Ovary (tissue), 9 donors: ENCODE measurements around the gene GAB3. TPM values are rescaled to one million over a fixed set of nuclear protein-coding genes. Genes with fewer than 3 reads are reported as not detected.
"Not testable (repeated sequence)": the region's sequence is repeated elsewhere in the genome, so short reads cannot be mapped to it uniquely, and the experiment has no call there.

Experiments
- DNase-seq, 5 donors: peaks; one replicate each; pipeline ENCODE4 v3.0.0-alpha.2; 2019 to 2020
- H3K27ac ChIP-seq, 2 donors: fragments of 200-600 bp; one replicate each; pipeline versions ENCODE4 v1.5.1 to v1.8.0; 2019 to 2022
- H3K27me3 ChIP-seq: fragments of 200-600 bp; one replicate; pipeline ENCODE4 v1.8.0; 2022
- H3K36me3 ChIP-seq: fragments of 200-600 bp; sonication (generic); one replicate; pipeline ENCODE4 v1.5.1; 2019
- H3K4me1 ChIP-seq: one replicate; pipeline ENCODE4 v1.8.1; 2013; ENCODE audit warnings: mild to moderate bottlenecking, moderate library complexity; ENCODE audit not compliant: insufficient read depth
- H3K4me3 ChIP-seq: fragments of 200-600 bp; sonication (generic); one replicate; pipeline ENCODE4 v1.5.1; 2017
- H3K9me3 ChIP-seq, 2 donors: fragments of 200-600 bp in 1 of 2; sonication (generic) in 1 of 2; one replicate each; pipeline versions ENCODE4 v1.5.1 to v1.8.1; 2013 to 2019; ENCODE audit warnings: mild to moderate bottlenecking in 1 of 2, moderate library complexity in 1 of 2
- EP300 ChIP-seq: sonication (generic); formaldehyde crosslinking; IDR thresholded peaks from one replicate; pipeline ENCODE4 v1.6.1; 2017; ENCODE audit warnings: antibody characterized with exemption
- POLR2A ChIP-seq: fragments of 450-650 bp; IDR thresholded peaks from one replicate; pipeline ENCODE4 v1.6.1; 2017; ENCODE audit warnings: antibody characterized with exemption, mild to moderate bottlenecking, moderate library complexity
- WGBS, 3 donors: extraction: QIAGEN DNeasy Blood & Tissue Kit in 1 of 3; methylation state at CpG; one replicate each; pipeline versions ENCODE4 v1.1.5 to v1.1.7; 2013 to 2017; 5-methylcytosine and 5-hydroxymethylcytosine counted together
- intact Hi-C, 4 donors: fragments of 100-400 bp; cut with DNase I; formaldehyde crosslinking; loops; one replicate each; pipeline versions ENCODE4 v1.11.0 to v1.15.1; 2022 to 2023
- polyA plus RNA-seq, 2 donors: library from polyadenylated mRNA; stranded (reverse); fragments of 200-250 nt in 1 of 2; fragments of 350-450 nt in 1 of 2; fragmentation: Illumina TruSeq in 1 of 2; extraction: RNeasy Lipid Tissue Mini Kit (QIAGEN cat#74804) in 1 of 2; gene quantifications; one replicate each; pipeline ENCODE4 v1.2.3, GENCODE V29; 2013 to 2014
- total RNA-seq, 7 donors: library from RNA; depleted of rRNA in 2 of 7; stranded (reverse); fragments of >200 nt in 2 of 7; fragmentation: NEBNext Ultra II Directional in 3 of 7; extraction: Animal tissue kit (Norgen Biotek cat#: 25700) in 3 of 7; gene quantifications; one replicate each; pipeline versions ENCODE4 v1.1.0 to v1.2.4, GENCODE V29; 2016 to 2023
- TF ChIP-seq, protein P1 (sequence below), 3 donors: fragments of 450-650 bp in 2 of 3; fragments of 200-600 bp in 1 of 3; IDR thresholded peaks; one replicate each; pipeline versions ENCODE4 v1.5.1 to v1.8.0; 2016 to 2022; ENCODE audit warnings: antibody characterized with exemption in 3 of 3, mild to moderate bottlenecking in 1 of 3
- donor health status: DM: no; HTN: no; CAD: no; lungs with moderate emphysema.
- donor health status: DM: no; HTN: no; CAD: no.
- donor health status: Bipolar disorder and iron deficiency.
- donor health status: DM: yes; HTN: yes; CAD: no.
- donor health status: DM: no; HTN: no; CAD: no.
- donor health status: DM: yes; HTN: yes; CAD: no.

GAB3 gene
- total and polyA plus RNA-seq, 9 donors, result 0.68 to 4.0 (median 1.1) TPM

GRCh38 chrX:154650221-154650510, 100.7 kb downstream of the GAB3 start:
- WGBS, 3 donors, result 48 to 76% (median 56%) methylated on average over 13 of the region's 13 CpGs

DNA sequence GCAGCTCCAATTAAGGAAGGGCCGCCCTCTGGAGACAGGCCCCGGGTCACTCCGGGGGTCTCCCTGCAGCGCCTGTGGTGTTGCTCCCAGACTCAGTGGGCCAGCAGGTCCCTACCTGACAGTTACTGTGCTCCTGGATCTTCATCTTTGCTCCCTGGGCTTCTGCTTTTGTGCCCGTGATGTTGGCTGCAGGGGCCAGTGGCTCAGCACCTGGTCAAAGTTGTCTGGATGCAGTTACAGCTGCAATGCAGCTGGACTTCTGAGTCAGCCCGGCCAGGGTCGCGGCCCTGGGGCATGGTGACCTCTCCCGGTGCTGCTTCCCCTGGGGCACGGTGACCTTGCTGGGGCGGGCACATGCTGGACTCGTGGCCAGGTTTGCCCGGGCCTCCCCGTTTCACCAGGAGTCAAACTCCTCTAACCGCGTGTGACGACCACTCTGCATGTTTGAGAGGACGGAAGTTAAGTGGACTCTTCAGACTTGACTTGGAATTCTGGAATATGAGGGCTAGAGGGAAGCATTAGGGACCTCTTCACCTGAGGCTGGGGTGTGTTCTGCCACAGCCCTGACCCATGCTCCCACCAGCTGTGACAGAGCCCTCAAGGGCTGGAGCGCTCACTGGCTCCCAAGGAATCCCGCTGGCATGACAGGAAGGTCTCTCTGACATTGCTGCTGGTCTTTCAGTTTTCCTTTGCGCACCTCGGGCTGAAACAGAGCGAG, 101.2 kb downstream of the GAB3 start:
- Histone ChIP-seq H3K36me3 (no peaks in the 10 kb centered on the region), H3K27ac (no peak overlapping the region), H3K27me3 (no peaks in the 10 kb centered on the region), H3K4me3 (no peak overlapping the region), H3K4me1 (no peaks in the 10 kb centered on the region), H3K9me3 (no peaks in the 10 kb centered on the region)
- TF ChIP-seq, protein P1, sequence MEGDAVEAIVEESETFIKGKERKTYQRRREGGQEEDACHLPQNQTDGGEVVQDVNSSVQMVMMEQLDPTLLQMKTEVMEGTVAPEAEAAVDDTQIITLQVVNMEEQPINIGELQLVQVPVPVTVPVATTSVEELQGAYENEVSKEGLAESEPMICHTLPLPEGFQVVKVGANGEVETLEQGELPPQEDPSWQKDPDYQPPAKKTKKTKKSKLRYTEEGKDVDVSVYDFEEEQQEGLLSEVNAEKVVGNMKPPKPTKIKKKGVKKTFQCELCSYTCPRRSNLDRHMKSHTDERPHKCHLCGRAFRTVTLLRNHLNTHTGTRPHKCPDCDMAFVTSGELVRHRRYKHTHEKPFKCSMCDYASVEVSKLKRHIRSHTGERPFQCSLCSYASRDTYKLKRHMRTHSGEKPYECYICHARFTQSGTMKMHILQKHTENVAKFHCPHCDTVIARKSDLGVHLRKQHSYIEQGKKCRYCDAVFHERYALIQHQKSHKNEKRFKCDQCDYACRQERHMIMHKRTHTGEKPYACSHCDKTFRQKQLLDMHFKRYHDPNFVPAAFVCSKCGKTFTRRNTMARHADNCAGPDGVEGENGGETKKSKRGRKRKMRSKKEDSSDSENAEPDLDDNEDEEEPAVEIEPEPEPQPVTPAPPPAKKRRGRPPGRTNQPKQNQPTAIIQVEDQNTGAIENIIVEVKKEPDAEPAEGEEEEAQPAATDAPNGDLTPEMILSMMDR (IDR thresholded peaks at IDR 0.05), result no peak
- TF ChIP-seq POLR2A (no peak), EP300 (no peak)
- intact Hi-C loops, result no loop called here
- 57 to 72% (median 61%) methylated on average over 21 to 23 of the region's 23 CpGs for WGBS, 3 donors
- DNase-seq, result peak in 2 of 5 donors; percentile 30 to 60

More at GRCh38 chrX:154650221-154650510, 100.7 kb downstream of the GAB3 start:
- no peak overlapping the region for H3K4me3 ChIP-seq
- DNase-seq, result no peak
- no peaks in the 10 kb centered on the region for H3K9me3 ChIP-seq
- intact Hi-C loops, result no loop called here
- H3K4me1 ChIP-seq, result no peaks in the 10 kb centered on the region
- TF ChIP-seq EP300 (no peak), POLR2A (no peak)
- TF ChIP-seq, protein P1 (IDR thresholded peaks at IDR 0.05), result no peak
- H3K36me3 ChIP-seq, result no peaks in the 10 kb centered on the region
- H3K27me3 ChIP-seq, result no peaks in the 10 kb centered on the region
- H3K27ac ChIP-seq, result no peak overlapping the region

GRCh38 chrX:154648931-154649330, 101.9 kb downstream of the GAB3 start:
- no peak overlapping the region for H3K4me3 ChIP-seq
- H3K27me3 ChIP-seq, result no peaks in the 10 kb centered on the region
- no peak overlapping the region for H3K27ac ChIP-seq
- no peak for DNase-seq
- H3K36me3 ChIP-seq, result no peaks in the 10 kb centered on the region
- TF ChIP-seq, protein P1 (IDR thresholded peaks at IDR 0.05), result no peak
- TF ChIP-seq EP300, result no peak
- no peak for TF ChIP-seq POLR2A
- H3K9me3 ChIP-seq, result no peaks in the 10 kb centered on the region
- 86 to 88% (median 87%) methylated on average over 15 of the region's 15 CpGs for WGBS, 3 donors
- intact Hi-C loops, result no loop called here
- H3K4me1 ChIP-seq, result no peaks in the 10 kb centered on the region

DNA sequence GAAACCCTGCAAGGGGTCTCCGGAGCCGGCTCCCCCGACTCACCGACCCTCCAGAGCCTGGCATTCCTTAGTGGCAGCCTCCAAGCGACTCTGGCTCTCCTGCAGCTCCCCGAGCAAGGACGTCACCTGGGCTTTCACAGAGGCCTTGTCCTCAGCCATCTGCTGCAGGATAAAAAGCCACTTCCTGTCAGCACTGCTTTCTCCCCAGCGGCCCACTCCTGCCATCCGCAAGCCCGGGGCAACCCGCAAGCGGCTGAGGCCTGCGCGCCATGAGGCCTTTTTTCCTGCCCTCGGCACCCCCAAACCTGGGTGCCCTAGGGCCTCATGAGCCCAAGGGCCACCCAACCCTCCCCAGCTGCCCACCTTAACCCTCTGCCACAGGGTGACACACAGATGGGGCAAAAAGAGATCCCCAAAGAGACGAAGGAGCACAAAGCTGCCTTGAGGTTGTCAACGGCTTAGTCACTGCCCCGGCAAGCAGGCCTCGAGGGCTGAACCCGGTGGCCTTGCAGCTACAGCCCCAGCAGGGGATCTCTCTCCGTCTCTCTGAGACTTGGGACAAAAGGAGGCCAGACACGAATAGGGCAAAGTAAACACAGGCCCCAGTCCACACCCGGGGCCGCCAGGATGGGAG, 105.0 kb downstream of the GAB3 start:
- H3K4me3 ChIP-seq, result not testable (repeated sequence)
- 90 to 96% methylated on average over 4 of the region's 24 CpGs; no CpG with 5 or more reads in 1 of the 3 donors for WGBS, 3 donors

DNA sequence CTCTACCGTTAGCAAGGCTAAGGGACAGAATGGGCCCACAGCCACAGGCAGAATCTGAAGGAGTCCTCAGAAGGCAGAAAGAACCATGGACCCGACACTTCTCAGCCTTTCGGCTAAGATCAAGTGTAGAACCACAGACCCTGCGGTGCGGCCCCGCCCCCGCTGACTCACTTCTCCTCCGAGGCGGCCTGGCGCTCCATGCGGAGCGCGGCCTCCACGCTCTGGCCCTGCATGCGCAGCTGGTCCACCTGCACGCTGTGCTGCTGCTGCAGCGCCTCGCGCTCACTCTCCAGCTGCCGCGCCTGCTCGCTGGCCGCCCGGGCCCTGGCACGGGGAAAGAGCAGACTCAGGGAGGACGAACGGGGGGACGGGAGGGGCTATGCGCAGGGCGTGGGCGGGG, 107.2 kb downstream of the GAB3 start:
- H3K27me3 ChIP-seq, H3K4me1 ChIP-seq, H3K27ac ChIP-seq, DNase-seq, H3K36me3 ChIP-seq, H3K9me3 ChIP-seq, H3K4me3 ChIP-seq, intact Hi-C loops: not testable (repeated sequence)
- 71% methylated on average over 9 of the region's 31 CpGs; no CpG with 5 or more reads in 2 of the 3 donors for WGBS, 3 donors

More for the DNA sequence above, 105.0 kb downstream of the GAB3 start:
- H3K9me3 ChIP-seq, DNase-seq, H3K4me1 ChIP-seq, H3K27me3 ChIP-seq, intact Hi-C loops, H3K27ac ChIP-seq, H3K36me3 ChIP-seq: not testable (repeated sequence)

DNA sequence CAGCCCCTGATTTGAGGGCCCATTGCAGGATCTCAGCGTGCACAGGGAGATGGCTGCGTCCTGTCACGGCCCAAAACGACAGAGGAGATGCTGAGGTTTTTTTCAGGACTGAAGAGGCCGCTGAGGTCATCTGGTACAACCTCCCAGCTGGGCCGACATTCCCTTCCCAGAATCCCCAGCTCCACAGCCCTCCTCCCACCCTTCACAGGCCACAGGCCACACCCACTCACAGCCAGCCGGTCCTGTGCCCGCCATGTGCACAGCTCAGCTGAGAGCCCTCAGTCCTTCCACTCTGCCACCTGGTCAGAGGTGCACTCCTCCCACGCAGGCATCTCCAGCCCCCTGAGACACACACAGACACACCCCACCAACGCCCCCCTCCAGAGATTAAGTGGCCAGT, 109.1 kb downstream of the GAB3 start:
- H3K4me1 ChIP-seq, H3K9me3 ChIP-seq, H3K27me3 ChIP-seq, H3K27ac ChIP-seq, intact Hi-C loops, DNase-seq, H3K36me3 ChIP-seq, H3K4me3 ChIP-seq: not testable (repeated sequence)
- WGBS, 3 donors, result no CpG with 5 or more reads among the region's 10 CpGs

GRCh38 chrX:154633661-154634060, 117.2 kb downstream of the GAB3 start:
- intact Hi-C loops, H3K27me3 ChIP-seq, DNase-seq, H3K36me3 ChIP-seq, H3K4me1 ChIP-seq, H3K4me3 ChIP-seq, H3K9me3 ChIP-seq, H3K27ac ChIP-seq: not testable (repeated sequence)
- no CpG with 5 or more reads among the region's 11 CpGs for WGBS, 3 donors

GRCh38 chrX:154630949-154631348, 119.9 kb downstream of the GAB3 start:
- H3K27me3 ChIP-seq, H3K27ac ChIP-seq, intact Hi-C loops, H3K36me3 ChIP-seq, H3K4me3 ChIP-seq, DNase-seq, H3K4me1 ChIP-seq, H3K9me3 ChIP-seq: not testable (repeated sequence)
- no CpG with 5 or more reads among the region's 11 CpGs for WGBS, 3 donors

DNA sequence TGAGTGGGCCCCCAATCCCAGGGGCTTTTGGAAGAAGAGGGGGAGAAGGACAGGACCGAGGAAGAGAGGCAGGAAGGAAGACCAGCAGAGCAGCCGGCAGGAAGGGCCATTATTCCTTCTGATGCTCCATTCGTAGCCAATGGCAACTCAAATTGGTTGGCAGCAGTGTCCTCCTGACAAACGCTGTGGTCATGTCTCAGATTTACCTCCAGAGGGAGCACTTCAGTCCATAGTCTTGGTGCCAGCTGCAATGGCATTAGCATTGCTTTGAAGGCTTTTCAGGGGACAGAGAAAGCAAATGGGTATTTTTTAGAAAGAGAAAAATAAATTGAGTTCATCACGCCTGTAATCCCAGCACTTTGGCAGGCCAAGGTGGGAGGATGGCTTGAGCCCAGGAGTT, 121.9 kb downstream of the GAB3 start:
- H3K4me3 ChIP-seq, H3K27me3 ChIP-seq, H3K27ac ChIP-seq, intact Hi-C loops, H3K36me3 ChIP-seq, H3K9me3 ChIP-seq, DNase-seq, H3K4me1 ChIP-seq: not testable (repeated sequence)
- WGBS, 3 donors, result no CpG with 5 or more reads among the region's 5 CpGs
